Stimulated activated CD8-positive, alpha-beta memory T cell treated with anti-CD3 and anti-CD28 coated beads, Interleukin-4, amount 100 ng/mL, for 24 hours (primary cell): Measurements from ENCODE around the gene RBM25.
"Not testable (repeated sequence)": the region's sequence is repeated elsewhere in the genome, so short reads cannot be mapped to it uniquely, and the experiment has no call there.

Experiments
- DNase-seq: peaks from one replicate; pipeline ENCODE4 v3.0.0-alpha.2; 2020; ENCODE audit warnings: low read depth

The RBM25 gene

GRCh38 chr14:73168691-73169090 is 110.4 kb downstream of the RBM25 start:
- DNase-seq, result no peak

- DNase-seq, result not testable (repeated sequence)
These were observed 111.5 kb downstream of the RBM25 start for GRCh38 chr14:73169855-73170254.

- no peak for DNase-seq
These were observed 112.4 kb downstream of the RBM25 start for GRCh38 chr14:73170686-73171085.

GRCh38 chr14:73172500-73172899 is 114.2 kb downstream of the RBM25 start:
- DNase-seq, result no peak

- DNase-seq, result no peak
These were observed 114.9 kb downstream of the RBM25 start for GRCh38 chr14:73173092-73173735.
